ENCODE data around the gene C20orf144.

DNA sequence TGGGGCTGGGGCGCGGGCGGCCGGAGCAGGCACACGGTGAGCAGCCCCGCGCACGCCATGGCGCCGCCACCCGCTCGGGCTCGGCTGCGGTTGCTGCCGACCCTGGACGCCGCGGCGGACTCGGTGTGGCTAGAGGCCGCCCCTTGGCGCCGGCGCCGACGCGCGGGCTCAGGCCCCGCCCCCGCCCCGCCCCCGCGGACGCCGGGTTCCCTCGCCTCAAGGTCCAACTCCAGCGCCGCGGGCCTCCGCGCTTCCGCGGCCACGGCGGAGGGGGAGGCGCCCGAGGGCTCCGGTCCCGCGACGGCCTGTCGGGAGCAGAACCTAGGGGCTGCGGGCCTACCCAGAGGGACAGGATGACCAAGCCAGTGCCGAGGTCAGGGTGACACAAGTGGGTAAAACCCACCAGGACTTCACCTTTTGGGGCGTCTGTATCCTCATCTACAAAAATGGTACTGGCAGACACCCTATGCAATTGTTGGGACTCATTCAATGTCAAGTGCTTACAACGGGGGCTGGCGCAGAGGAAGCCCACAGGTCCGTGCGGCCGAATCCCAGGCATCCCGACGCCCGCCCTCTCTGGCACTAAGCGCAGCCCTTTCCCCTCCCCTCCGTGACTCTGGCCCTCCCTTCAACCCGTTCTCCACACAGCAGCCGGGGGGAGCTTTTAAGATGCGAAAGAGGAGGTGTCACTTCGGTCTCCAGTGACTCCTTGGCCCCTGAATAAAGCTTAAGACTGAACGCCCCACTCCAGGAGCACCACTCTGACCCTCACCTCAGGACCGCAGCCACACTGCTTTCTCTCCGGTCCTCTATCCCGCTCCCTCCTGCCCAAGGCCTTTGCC, 12.4 kb downstream of the C20orf144 start, which contains the start of gene NECAB3:
- peak; percentile 48 to 72 for TF ChIP-seq POLR2A (IDR thresholded peaks at IDR 0.05)
- TF ChIP-seq, protein P1, sequence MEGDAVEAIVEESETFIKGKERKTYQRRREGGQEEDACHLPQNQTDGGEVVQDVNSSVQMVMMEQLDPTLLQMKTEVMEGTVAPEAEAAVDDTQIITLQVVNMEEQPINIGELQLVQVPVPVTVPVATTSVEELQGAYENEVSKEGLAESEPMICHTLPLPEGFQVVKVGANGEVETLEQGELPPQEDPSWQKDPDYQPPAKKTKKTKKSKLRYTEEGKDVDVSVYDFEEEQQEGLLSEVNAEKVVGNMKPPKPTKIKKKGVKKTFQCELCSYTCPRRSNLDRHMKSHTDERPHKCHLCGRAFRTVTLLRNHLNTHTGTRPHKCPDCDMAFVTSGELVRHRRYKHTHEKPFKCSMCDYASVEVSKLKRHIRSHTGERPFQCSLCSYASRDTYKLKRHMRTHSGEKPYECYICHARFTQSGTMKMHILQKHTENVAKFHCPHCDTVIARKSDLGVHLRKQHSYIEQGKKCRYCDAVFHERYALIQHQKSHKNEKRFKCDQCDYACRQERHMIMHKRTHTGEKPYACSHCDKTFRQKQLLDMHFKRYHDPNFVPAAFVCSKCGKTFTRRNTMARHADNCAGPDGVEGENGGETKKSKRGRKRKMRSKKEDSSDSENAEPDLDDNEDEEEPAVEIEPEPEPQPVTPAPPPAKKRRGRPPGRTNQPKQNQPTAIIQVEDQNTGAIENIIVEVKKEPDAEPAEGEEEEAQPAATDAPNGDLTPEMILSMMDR (IDR thresholded peaks at IDR 0.05): no peak

Measured in uterus (tissue), 2 donors.